Stimulated activated CD8-positive, alpha-beta memory T cell treated with anti-CD3 and anti-CD28 coated beads, Interleukin-7, amount 100 ng/mL, for 24 hours (primary cell): ENCODE measurements around the gene BAX.

ENCODE experiments used
- DNase-seq: peaks from one replicate; pipeline ENCODE4 v3.0.0-alpha.2; 2020; ENCODE audit warnings: low read depth

The BAX gene

DNA sequence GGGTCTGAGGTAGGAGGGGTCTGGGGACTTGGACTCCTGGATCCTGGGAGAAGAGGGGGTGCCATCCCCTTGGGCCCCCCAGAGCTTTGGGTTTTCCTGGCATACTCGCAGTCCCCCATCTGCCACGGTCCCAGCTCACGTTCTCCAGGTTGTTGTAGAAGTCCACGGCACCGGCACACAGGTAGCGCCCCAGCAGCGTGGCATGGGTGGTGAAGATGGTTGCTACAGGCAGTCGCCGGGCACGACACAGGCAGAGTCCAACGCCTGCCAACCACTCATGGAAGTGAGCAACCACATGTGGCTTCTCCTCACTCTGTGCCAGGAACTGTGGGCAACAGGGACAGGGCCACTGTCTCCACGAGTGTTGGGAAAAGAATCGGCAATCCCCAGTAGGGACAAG lies 31.0 kb downstream of the BAX start:
- no peak for DNase-seq

DNA sequence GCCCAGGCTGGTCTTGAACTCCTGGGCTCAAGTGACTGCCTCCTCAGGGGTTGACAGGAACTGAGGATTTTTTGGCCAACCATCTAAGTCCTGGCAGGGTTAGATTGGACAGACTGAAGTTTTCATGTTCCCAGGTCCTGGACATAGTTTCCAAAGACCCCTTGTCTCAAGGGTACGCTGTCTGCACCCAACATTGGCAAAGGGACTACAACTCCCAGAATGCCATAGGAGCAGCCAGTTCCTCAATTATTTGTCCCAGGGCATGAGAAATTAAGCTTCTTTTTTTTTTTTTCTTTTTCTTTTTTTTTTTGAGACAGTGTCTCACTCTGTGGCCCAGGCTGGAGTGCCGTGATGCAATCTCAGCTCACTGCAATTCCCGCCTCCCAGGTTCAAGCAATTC lies 31.5 kb downstream of the BAX start:
- no peak for DNase-seq

DNA sequence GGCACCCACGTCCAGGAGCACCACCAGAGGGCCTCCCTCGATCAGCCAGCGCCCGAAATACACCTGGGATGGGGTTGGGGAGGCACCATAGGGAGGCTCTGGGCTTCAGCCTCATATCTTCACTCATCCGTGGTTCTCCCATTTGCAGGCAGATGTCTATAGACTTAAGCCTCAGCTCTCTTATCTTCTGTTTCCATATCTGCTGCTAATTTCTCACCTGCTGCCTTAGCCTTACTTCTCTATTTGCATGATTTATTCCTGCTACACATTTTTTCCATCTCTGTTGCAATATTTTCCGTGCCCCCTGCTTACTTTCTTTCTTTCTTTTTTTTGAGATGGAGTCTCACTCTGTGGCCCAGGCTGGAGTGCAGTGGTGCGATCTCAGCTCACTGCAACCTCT lies 32.6 kb downstream of the BAX start:
- no peak for DNase-seq

DNA sequence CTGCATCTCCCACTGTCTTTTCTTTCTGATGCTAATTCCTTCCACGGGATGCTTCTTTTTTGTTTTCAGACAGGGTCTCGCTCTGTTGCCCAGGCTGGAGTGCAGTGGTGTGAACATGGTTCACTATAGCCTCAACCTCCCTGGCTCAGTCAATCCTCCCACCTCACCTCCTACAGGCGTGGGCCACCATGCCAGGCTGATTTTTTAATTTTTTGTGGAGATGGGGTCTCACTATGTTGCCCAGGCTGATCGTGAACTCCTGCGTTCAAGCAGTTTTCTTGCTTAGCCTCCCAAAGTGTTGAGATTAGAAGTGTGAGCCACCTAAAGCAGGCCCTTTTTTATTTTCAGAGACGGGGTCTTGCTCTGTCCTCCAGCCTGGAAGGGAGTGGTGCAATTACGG lies 33.6 kb downstream of the BAX start:
- no peak for DNase-seq

DNA sequence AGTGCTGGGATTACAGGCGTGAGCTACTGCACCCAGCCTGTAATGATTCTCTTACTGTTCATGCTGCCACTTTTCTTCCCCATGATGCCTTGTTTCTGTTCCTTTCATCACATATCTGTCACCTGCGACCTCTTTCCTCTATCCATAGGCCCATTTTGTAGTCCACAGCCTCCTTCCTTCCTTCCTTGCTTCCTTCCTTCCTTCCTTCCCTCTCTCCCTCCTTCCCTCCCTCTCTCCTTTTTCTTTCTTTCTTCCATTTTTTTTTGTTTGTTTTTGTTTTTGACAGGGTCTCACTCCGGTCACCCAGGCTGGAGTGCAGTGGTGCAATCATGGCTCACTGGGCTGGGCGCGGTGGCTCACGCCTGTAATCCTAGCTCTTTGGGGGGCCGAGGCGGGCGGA lies 34.2 kb downstream of the BAX start:
- no peak for DNase-seq

DNA sequence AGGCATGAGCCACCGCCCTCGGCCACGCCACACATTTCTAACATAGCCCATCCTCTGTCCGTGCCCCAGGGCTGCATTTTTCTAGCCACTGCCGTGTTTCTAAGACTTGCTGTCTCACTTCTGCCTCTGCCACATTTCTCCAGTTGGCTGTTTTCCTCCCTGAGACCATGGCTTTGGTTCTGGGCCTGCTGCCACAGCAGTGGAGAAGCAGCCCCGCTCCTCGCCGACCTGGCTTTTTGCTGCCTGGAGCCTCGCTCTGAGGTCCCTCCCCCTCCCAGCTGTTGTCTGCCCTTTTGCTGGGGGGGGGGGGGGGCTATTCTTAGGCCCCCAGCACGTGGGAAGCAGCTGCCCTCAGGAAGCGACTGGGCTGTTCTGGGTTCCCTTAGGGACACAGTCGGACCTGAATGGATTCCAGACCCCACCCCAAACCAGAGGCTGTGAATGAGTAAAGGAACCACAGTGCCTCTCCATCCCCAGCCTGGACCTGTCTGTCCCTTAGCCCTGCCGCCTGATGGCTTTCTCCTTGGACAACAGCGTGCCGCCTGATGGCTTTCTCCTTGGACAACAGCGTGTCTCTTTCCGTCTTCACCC lies 35.1 kb downstream of the BAX start:
- no peak for DNase-seq

DNA sequence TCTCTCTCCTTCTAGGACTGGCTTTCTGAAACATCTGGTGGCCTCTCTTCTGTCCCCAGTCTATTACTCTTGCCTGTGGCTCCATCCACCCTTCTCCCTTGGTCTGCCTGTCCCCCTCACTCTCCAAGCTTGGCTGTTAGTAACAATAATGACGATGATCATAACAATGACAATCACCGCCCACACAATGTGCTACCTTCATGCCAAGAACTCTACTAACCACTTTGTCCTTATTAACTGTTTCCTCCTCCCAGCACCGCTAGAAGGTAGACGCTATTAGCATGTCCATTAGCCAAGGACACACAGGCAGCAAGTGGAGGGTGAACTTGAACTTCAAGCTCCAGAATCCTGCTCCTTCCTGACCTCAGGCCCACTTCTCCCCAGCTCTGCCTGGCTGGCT lies 35.7 kb downstream of the BAX start:
- DNase-seq = no peak

DNA sequence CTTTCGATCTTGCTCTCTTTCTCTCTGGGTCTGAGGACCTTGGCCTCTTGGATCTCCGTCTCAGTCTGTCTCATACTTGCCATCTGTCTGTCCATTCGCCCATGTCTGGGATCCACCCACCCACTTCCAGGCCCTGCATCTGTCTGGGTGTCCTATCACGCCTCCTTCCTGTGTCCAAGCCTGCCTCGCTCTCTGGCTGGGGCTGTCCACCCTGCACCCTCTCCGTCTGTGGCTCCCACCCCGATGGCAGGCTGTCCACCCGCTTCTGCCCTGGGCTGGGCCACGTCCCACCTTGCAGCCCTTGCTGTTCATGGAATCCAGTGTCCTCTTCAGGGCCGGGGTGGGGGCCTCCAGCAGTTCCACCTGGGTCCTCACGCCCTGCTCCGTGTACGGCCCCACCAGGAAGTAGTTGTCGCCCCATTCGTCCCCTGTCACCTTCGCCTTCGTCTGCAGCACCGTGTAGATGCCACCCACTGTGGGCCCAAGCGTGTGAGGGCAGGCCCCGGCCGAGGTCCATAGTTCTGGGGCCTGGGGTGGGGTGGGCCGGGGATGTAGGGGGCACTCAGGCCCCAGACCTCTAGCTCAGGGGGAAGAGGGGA lies 36.4 kb downstream of the BAX start:
- DNase-seq = no peak

DNA sequence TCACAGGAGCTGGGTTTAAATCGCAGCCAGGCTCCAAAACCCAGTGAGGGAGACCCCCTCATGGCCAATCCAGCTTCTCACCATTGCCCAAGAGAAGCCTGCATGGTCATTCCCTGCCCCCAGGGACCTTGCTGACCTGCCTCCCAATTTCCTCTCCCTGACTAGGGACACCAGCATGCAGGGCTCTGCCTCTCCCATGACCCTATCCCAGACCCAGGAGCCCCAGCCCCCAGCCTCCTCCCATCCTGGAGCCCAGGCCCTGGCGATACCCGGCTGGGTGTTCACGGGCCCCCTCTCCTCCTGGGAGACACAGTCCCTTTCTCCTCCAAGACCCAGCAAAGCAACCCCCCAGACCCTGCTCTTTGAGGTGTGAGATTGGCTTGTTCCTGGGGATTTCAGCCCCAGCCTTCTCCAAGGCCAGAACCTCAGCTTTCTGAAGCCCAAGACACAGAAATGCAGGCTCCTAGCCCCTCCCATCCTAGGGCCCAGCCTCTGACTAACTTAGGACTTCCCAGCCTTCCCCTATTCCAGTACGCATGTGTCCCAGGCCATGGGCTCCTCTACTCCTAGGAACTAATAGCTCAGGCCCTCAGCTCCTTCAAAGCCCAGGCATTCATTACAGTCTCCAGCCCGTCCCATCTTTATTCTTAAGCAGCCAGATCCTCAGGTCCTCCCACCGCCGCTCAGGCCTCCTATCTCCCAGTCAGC lies 37.4 kb downstream of the BAX start:
- no peak for DNase-seq

DNA sequence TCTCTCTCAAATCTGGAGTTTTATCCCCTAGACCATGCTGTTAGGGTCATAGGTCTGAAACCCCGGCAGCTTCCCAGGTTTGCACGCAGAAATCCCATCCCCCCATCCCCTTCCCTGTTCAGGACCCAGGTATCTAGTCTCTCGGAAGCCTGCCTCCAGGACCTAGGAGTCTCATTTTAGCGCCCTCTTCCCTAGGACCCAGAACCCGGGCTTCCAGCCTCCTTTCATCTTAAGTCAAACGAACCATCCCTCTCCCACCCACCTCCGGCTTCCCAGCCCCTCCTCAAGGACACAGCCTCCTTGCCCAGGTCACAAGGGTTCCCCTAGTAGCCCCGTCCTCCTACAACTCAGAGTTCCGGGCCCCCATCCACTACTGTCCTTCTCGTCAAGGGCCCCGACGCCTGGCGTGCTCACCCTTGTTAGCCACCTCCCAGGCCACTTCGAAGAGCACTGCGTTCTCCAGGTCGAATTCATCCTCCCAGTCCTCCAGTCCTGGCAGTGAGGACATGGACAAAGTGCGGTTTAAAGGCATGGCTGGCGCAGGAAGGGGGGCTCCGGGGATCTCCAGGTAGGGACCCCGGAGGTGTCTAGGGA lies 38.0 kb downstream of the BAX start:
- no peak for DNase-seq

DNA sequence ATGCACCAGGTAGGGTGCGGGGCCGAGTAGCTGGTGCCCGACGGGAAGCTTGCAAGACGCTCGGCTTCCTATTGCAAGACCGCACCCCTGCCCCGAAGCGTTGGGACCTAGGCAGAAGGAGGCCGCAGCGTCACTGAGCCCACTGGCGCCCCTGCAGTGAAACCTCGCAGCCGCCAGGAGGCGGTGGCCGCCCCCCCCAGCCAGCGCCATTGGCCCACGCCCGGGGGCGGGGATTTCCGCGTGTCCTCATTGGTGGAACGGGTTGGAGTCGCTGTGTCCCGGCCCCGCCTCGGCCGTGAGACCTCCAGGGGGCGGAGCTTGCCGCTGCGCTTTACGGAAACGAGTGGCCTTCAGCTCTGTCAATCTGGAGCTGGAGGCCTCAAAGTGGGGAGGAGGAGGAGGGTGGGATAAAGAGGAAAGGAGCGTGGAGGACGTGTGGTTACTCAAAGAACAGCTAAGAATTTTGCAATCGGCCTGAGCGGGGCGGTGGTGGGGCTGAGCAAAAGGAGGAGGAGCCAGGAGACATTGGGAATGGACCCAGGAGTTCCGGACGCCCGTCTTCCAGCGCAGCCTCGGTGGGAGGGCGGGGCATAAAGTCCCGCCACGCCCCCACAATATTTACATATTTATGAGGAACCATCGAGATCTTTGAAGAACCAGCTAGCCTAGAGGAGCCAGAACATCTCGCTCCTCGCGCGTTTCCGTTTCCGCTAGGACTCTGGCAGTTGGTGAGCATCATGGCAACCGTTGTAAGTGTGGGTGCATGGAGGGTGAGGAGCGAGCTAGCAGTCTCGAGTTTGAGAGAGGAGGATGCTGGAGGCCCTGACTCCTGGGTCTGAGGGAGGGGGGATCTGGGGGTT lies 38.7 kb downstream of the BAX start, which contains the start of the genes GYS1 and RUVBL2:
Gene GYS1 (minus strand): TSS at position 135 of the 860 bp plus-strand sequence. CDS start 197 bp downstream, outside the sequence.
Gene RUVBL2 (plus strand): TSS at position 713 of the 860 bp plus-strand sequence. CDS start 25 bp downstream, at position 738.
- DNase-seq = peak; percentile 98

DNA sequence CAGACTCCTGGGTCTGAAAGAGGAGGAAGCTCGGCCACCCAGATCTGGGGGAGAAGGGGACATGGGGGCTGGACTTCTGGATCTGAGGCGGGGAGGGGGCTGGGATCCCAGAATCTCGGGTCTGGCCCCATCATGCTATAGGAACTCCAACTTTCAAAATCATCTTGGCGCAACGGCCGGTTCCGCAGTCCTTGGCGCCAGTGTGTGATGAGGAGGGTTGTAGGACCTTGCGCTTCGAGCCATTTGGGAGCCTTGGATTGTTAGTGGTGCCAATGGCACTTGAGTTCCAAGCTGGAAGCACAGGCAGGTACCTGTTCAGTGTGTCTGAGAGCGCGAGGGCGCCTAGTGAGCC lies 39.3 kb downstream of the BAX start:
- DNase-seq = no peak

DNA sequence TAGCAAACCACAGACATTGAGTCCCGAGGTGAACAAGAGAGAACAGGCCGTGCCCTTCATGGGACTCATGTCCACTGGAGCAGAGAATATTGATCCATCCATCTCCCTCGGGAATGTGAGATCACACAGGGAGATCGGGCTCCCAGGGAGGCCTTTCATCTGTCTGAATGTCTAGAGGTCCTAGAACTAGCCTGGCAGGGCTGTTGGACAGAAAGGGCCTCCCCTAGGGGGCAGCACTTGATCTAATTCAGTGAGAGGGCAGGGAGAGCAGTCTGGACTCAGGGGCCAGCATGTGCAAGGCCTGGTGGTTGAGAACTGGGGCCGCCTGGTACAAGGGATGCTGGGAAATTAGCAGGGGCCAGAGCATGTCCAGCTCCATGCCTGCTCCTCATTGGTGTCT lies 43.3 kb downstream of the BAX start:
- DNase-seq = peak; percentile 31

DNA sequence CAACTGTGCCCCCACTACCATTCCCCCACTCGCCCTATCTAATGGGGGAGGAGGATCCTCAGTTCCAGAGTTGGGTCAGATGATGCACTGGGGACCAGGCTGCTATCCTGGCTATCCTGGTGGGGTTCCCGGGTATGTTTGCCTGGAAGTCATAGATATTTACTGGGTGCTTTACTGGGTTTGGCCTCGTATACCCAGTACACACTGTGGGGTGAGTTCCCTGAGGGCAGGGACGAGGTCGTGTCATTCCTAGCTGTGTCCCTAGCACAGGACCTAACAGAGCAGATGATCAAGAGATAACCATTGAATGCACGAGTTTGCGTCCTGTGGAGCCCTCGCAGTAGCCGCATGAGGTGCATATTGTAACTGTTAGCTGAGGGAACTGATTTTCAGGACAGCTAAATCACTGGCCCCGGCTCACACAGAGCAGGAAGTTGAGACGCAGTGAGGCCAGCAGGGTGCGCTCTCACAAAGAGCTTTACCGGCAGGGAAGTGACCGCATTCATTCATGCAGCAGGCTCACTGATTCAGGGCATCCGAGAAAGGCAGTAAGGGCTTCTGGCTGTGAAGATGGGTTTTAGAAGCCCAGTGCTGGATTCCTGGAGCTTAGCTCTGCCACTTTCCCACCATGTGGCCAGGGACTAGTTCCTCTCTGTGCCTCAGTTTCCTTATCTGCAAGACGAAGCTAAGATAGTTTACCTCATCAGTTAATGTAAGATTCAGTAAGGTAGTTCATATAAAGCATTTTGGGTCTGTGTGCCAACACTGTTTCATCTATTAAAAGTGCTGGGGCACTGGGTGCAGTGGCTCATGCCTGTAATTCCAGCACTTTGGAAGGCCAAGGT lies 45.0 kb downstream of the BAX start:
- DNase-seq = peak; percentile 36

DNA sequence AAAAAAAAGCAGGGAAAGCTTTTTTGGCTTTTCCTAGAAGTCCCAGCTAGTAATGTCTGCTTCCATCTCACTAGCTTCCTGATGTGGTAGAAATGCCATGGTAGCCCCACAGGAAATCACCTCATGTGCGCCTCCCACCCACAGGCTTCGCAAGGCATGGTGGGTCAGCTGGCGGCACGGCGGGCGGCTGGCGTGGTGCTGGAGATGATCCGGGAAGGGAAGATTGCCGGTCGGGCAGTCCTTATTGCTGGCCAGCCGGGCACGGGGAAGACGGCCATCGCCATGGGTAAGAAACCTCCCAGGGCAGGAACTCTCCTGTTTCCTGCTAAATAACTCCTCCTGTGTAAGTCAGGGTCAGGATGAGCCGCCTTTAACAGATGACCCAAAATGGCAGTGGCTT lies 49.5 kb downstream of the BAX start:
- no peak for DNase-seq

DNA sequence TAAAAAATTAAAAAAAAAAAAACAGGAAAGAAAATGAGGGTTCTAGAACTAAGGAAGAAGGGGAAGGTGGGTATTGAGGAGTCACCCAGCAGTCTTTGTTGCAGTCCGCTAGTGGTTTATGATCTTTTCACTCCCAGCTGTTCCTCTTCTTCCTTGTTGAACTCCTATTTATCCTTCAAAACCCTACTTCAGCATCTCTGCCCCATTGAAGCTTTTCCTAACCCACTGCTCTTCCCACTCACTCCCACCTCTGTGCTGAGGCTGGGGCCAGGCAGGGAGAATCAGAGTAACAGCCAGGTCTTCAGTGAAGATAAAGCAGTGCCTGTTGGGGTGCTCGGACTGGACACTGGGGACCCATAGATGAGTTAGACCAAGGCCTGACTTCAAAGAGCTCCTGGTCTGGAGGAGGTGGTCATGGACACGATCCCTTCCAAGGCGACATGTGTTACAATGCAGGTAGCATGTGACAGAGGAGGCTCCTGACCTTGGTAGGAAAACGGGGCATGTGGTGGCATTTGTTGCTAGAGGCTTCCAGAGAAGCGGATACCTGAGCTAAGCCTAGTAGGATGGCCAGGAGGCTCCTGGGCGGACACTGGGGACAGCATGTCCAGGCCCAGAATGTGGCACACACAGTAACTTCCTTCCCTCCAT lies 50.4 kb downstream of the BAX start:
- no peak for DNase-seq

DNA sequence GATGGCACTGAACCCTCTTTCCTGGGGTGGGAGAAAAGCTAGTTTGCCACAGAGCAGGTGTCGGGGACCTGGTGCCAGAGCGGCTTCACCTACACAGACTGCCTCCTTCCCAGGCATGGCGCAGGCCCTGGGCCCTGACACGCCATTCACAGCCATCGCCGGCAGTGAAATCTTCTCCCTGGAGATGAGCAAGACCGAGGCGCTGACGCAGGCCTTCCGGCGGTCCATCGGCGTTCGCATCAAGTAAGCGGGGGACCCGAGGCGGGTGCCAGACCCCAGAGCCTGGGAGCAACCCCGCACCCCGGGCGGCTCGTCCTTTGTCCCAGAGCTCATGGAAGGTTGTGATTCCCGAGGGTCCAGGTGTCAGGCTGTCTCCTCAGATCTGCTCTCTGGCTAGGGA lies 52.2 kb downstream of the BAX start:
- DNase-seq = no peak

DNA sequence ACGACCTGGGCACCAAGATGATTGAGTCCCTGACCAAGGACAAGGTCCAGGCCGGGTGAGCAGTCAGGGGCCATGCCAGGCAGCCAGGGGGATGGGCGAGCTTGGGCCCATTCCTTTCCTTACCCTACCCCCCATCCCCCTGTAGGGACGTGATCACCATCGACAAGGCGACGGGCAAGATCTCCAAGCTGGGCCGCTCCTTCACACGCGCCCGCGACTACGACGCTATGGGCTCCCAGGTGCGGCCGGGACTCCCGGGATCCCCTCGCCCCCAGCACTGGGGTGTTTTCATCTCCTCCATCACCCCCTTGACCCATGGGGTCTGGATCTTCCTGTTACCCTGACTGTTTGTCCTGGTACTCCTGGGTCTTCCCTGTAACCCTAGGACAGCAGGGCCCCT lies 55.2 kb downstream of the BAX start:
- DNase-seq = no peak

DNA sequence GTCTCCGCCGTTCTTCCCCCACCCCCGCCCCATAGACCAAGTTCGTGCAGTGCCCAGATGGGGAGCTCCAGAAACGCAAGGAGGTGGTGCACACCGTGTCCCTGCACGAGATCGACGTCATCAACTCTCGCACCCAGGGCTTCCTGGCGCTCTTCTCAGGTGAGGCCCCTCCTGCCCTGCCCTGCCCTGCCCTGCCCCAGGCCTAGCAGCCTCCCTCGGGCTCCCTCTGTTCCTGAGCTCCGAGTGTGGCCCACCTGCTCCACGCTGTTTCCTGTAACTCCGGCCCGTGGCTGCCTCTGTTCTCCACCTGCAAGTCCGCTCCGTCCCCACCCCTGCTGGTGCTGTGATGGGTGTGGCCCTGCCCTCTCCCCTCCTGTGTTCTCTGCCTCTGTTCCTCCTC lies 55.8 kb downstream of the BAX start:
- no peak for DNase-seq

DNA sequence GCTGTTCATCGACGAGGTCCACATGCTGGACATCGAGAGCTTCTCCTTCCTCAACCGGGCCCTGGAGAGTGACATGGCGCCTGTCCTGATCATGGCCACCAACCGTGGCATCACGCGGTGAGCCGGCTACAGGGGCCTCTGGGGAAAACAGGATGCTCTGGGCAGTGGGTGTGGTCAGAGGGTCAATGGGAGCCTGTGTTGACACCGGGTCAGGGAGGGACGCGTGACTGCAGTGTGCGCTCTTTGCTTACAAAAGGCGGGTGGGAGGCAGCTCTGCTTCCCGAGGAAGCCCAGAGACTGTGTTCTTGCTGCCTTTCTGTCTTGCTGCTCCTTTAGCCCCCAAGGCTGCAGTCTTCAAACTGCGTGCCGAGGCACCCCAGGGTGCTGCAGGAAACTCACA lies 56.5 kb downstream of the BAX start:
- DNase-seq = no peak
